ENCODE results near the gene BRCA2.
A peak's percentile ranks its signal among the peaks of the same experiment; 100 is the strongest.

Gene BRCA2

GRCh38 chr13:32315238-32316027 is at the start of gene BRCA2, which contains the start of gene ZAR1L:
TSS of gene BRCA2 (plus strand) at chr13:32315508. CDS start at chr13:32316461, 953 bp downstream.
TSS of gene ZAR1L (minus strand) at chr13:32315363. CDS start at chr13:32311925, 3,438 bp downstream.
- peak; percentile 95 for DNase-seq

GRCh38 chr13:32265726-32266125 is 49.6 kb upstream of the BRCA2 start:
- no peak for DNase-seq

DNA sequence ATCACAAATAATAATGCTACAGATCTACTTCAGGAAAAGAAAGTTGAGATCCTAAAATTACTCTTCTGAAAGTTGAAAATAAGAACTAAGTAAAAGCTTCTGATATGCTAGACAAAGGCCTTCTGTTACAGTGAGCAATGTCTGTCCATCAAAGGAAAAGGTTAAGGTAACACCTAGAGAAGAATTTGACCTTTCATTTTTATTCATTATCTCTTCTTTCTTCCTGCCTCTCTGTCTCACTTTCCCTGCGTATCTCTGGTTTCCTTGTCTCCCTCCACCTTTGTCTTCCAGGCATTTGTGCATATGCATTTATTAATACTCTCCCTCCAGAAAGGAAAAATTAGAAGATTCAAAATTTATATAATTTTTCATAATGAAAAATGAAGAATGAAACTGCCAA is 49.2 kb upstream of the BRCA2 start:
- no peak for DNase-seq

DNA sequence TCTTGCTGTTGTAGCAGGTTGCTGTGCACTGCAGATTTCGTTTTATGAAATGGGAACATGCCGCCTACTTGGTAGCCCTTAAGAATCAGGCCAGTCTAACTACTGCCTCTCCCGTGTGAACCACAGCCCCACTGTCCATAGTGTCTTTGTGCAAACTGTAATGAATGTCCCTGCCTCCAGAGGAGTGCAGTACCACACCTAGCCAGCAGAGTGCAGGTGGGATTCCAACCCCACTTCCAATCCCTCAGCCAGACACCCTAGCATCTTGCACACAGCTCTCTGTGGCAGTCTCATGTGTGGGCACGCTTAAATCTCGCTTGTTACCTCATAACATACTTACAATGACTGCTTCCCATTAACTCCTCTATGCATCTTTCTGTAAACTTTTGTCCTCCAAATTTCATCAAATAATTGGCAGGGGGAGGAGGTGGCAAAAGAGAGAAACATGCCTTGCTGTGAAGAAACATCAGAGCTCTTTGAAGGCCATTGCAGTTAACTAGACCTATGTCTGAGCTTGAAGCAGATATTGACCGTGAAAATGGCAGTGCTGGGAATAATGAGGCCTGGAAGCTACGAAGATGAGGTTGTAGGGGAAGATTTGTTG is 47.4 kb upstream of the BRCA2 start:
- DNase-seq: no peak

DNA sequence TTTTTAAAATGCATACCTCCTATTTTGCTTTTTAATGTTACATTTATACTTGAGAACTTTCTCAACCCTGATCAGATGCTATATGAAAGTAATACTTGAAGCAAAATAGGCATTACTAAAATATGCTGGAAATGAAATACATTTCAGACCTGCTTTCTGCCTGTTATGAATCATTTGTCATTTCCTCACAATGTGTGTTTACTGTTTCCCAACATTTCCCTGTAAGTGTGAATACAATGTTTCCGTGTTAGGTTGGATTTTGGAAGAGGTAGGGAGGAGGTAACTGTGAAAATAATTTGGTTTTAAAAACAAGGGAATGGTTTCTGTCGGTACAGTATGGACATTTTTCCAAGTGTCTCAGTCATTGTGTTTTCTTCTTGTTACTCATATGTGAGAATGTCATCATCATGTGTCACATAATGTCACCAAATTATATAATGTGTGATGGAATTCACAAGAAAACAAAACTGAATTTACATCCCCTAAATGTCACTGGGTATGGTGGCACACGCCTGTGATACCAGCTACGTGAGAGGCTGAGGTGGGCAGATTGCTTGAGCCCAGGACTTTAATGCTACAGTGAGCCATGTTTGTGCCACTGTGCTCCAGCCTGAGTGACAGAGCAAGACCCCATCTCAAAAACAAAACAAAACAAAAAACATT is 43.2 kb upstream of the BRCA2 start:
- no peak for DNase-seq

GRCh38 chr13:32277839-32278238 is 37.5 kb upstream of the BRCA2 start:
- DNase-seq: no peak

DNA sequence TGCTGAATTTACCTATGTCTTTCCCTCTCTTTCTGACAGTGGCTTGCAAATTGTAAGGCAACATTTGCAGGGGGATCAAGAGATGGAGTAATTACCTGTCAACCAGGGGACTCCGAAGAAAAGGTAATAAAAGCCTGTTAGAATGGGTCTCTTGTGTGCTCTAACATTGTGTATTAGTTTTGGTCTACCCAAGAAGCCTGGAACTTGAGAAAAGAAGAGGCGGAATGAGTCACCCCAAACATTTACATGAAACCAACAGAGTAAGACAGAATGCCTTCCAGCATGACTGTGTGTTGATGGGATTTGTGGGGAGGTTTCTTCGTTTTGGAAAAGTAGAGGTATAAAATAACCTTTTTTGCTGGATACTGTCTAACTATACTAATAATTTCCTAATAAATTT is 36.9 kb upstream of the BRCA2 start:
- DNase-seq: no peak

- DNase-seq: no peak
These were observed 34.2 kb upstream of the BRCA2 start for GRCh38 chr13:32281096-32281495.

DNA sequence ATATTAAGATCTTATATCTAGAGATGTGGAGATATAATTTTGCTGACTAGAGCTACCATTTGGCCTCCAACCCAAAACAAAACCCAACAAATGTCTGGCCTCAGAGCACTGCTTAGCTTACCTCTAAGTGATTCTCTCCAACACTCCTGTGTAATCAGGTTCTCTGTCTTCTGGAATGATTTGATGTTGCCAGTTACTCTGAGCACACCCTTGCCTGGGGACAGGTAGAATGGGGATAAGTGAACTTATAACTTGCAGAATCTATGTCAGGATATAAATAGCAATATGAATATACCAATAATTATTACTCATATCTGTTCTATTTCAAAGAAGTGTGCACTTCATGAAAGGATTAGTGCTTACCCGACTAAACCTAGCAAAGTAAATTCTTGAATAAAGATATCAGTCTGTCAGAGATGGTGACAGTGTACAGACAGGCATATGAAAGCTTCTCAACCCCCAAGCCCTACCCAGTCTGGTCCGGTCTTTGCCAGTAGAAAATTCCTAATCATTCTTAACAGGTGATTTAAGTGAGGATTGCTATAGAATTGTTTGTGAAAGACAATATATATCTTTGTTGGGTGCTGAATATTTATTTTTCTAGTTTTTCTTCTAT is 33.1 kb upstream of the BRCA2 start:
- no peak for DNase-seq

DNA sequence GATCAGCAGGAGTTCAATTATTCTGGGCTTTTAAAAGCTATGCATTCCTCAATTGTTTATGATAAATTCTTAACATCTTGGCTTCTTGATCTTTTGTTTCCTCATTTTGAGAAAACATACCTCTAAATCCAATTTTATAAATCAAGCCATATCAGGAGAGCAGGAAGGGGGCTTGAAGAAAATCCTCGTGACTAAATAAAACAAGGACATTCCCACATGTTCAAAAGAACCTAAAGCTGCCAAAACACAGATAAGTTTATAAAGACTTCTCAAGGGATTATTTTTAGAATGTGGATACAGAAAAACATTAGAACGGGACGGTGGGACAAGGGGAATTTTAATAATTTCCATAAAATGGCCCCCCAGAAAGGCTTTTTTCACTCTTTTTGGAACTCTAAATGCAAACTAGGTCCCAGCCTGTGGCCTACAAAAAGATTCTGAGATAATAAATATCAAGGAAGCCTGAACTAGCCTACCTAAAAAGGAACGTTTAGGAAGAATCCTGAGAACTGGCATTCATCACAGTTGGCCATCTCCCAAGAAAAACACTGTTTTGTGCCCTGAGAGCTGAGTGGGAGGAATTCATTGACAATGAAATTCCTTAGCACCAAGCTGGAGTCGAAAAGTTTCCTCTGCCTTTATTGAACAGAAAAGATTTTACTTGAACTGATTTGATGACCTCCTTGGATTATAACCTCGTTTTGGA is 30.2 kb upstream of the BRCA2 start:
- peak; percentile 28 for DNase-seq

GRCh38 chr13:32285633-32285965 is 29.7 kb upstream of the BRCA2 start:
- DNase-seq: no peak

- no peak for DNase-seq
These were observed 18.1 kb upstream of the BRCA2 start for GRCh38 chr13:32297206-32297605.

DNA sequence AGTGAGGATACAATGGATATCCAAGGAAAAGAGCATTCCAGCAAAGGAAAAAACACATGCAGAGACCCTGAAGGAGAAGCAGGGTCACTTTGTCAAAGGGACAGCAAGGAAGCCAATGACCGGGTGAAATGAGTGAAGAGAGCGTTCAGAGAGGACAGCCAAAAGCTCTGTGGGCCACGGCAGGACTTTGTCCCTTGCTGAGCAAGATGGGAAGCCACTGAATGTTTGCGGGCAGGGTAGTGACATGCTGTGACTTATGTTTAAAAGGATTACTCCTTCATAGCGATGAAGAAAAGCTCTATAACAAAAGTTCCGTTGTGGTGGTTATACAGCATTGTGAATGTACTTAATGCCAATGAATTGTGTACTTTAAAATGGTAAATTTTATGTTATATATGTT is 16.6 kb upstream of the BRCA2 start:
- no peak for DNase-seq

- no peak for DNase-seq
These were observed 15.4 kb upstream of the BRCA2 start for GRCh38 chr13:32299893-32300292.

DNA sequence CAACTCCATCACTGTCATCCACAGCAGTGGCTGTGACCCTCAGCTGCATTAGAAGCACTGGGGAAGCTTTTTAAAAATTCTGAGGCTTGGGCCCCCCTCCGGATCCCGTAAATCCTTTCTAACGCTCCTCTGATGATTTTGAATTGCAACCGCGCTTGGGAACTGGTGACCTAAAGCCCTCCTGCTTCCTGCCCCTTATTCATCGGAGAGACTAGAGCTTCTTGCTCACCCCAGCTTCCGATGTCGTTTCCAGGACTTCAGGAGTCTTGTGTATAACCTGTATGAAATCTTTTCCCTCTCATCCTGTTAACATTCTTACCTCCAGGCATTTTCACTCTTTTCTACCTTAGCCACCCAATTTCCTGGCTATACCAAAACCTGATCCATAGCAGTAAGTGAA is 14.9 kb upstream of the BRCA2 start:
- no peak for DNase-seq

GRCh38 chr13:32300920-32301319 is 14.4 kb upstream of the BRCA2 start:
- DNase-seq: no peak

GRCh38 chr13:32302461-32302860 is 12.8 kb upstream of the BRCA2 start:
- DNase-seq: no peak

DNA sequence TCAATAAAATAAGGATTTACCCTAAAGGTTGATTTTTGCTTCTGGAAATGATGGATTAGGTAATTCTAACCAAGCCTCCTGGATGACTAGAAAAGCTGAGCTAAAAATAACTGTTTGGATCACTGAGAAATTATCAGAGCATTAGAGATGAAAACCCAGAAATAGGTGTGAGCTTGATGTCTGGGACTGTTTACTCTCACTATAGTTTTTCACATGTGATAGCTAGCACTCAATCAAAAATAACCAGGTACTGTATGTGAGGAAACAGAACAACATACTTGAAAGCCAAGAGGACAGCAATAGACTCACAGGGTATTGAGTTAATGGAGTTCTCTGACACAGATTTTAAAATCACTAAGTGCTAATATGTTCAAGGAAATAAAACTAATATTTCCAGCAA is 9.7 kb upstream of the BRCA2 start:
- no peak for DNase-seq

- DNase-seq: peak; percentile 20
These were observed 5.8 kb upstream of the BRCA2 start for GRCh38 chr13:32309312-32310133.

DNA sequence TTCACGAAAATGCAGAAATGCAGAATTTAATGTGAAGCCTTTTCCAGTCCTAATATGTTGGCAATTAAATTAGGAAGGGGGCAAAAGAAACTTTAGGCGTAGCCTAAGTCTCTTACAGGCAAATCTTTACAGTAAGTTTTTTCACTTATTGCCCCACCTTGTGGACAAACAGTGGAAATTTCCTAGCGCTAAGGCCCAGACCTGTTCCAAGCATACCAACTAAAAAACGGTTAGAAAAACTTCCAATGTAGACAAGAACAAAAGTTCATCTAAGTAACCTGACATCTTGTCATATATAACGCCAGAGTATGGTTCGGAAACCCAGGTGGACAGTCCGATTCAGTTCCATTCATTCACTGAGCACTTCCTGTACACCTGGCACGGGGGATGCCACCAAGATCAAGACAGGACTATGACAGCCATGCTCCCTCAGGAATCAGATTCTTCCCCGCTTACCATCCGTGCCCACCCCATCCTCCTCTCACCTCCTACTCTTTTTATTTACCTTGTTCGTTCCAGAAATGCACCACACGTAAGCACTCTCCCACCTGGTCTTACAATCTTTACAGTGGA is 5.1 kb upstream of the BRCA2 start:
- peak; percentile 37 for DNase-seq

DNA sequence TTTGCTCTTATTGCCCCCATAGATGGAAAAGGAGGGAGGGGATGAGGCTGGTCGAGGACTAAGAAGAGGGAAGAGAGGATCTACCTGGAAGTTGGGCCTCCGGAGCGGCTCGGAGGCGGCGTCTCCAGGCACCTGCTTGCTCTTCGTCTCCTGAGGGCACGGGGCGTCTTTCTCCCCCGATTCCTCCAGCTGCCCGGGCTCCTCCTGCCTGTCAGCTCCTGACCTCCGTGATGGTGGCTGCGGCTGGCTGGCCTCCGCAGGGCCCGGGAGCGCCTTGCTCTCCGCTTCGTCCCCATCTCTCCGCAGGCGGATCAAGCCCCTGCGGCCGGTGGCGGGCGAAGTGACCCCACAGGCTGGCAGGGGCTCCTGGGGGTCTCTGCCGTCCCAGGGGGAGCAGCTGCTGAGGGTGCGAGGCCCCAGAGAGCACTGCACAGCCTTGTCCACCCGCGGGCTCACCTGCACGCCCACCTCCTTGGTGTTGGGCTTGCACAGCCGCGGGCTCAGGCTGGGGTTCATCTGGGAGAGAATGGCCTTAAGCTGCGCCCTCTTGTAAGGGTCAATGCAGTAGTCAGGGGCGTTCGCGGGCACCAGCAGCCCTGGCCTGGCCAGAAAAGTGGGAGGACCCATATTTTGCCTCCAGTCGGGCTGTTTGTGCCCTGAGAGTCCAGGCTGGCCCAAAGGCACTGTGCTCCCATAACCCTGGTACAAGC is 4.0 kb upstream of the BRCA2 start:
- peak; percentile 19 for DNase-seq
